K562 (cell line): Measurements from ENCODE around the gene FBXO48. TPM values are rescaled to one million over a fixed set of nuclear protein-coding genes. Genes with fewer than 3 reads are reported as not detected.
A peak's percentile ranks its signal among the peaks of the same experiment; 100 is the strongest.

Experiments
- ADNP ChIP-seq: fragments of 200-800 bp; sonication (Bioruptor generic); IDR thresholded peaks from 2 replicates; pipeline ENCODE4 v1.6.1; 2016; ENCODE audit warnings: missing genetic modification characterization, missing compliant biosample characterization
- CHD4 ChIP-seq: fragments of 200-600 bp; sonication (generic); IDR thresholded peaks from 3 replicates; pipeline ENCODE4 v1.6.1; 2012; ENCODE audit warnings: low read depth, mild to moderate bottlenecking, mixed read lengths, low read length, inconsistent platforms; ENCODE audit not compliant: insufficient read depth, insufficient replicate concordance, poor library complexity, severe bottlenecking
- ETS2 ChIP-seq: IDR thresholded peaks from 2 replicates; pipeline ENCODE4 v1.6.1; 2016; ENCODE audit warnings: borderline replicate concordance, missing genetic modification characterization, mild to moderate bottlenecking, moderate library complexity, missing compliant biosample characterization; ENCODE audit not compliant: poor library complexity, severe bottlenecking
- FOS ChIP-seq: IDR thresholded peaks from 3 replicates; pipeline ENCODE4 v1.6.1; 2011; ENCODE audit not compliant: insufficient read length; ENCODE audit errors: extremely low read depth
- GMEB1 ChIP-seq: fragments of 250-450 bp; sonication (Bioruptor Pico); IDR thresholded peaks from 2 replicates; pipeline ENCODE4 v1.4.0; 2020; ENCODE audit warnings: mild to moderate bottlenecking
- KDM4B ChIP-seq, 2 experiments: fragments of 450-650 bp in 1 of 2; sonication (generic) in 1 of 2; IDR thresholded peaks; 2 replicates each; pipeline ENCODE4 v1.6.1; 2016 to 2017; ENCODE audit warnings: borderline replicate concordance in 2 of 2, antibody characterized with exemption in 1 of 2, low read depth in 1 of 2, mild to moderate bottlenecking in 1 of 2
- MBD2 ChIP-seq: sonication (generic); IDR thresholded peaks from 2 replicates; pipeline ENCODE4 v1.6.1; 2016; ENCODE audit warnings: low read depth, borderline replicate concordance
- MEIS2 ChIP-seq: fragments of 450-650 bp; IDR thresholded peaks from 2 replicates; pipeline ENCODE4 v1.6.1; 2014; ENCODE audit warnings: mild to moderate bottlenecking; ENCODE audit not compliant: partially characterized antibody
- MXI1 ChIP-seq: IDR thresholded peaks from 2 replicates; pipeline ENCODE4 v1.6.1; 2011; ENCODE audit warnings: low read depth, mild to moderate bottlenecking, improper control_type of control experiment, low read length
- MYBL2 ChIP-seq, 2 experiments: fragments of 450-650 bp in 1 of 2; sonication (generic) in 1 of 2; formaldehyde crosslinking in 1 of 2; IDR thresholded peaks; 2 replicates each; pipeline versions ENCODE4 v1.6.1 to v1.8.1; 2017 to 2022; ENCODE audit warnings: borderline replicate concordance in 1 of 2, inconsistent platforms in 1 of 2, low read depth in 1 of 2, mild to moderate bottlenecking in 1 of 2, missing genetic modification reagents in 1 of 2, moderate library complexity in 1 of 2
- NFE2L1 ChIP-seq: fragments of 450-650 bp; IDR thresholded peaks from 2 replicates; pipeline ENCODE4 v1.6.1; 2016; ENCODE audit warnings: missing genetic modification characterization, low read depth, mild to moderate bottlenecking, missing compliant biosample characterization, moderate library complexity, borderline replicate concordance
- OTX1 ChIP-seq: fragments of 450-650 bp; formaldehyde crosslinking; IDR thresholded peaks from 2 replicates; pipeline ENCODE4 v1.4.0; 2022; ENCODE audit warnings: mild to moderate bottlenecking
- PHB ChIP-seq: fragments of 250-450 bp; sonication (Bioruptor Pico); IDR thresholded peaks from 2 replicates; pipeline ENCODE4 v1.5.0; 2021
- PPARD ChIP-seq: fragments of 250-450 bp; sonication (Bioruptor Pico); IDR thresholded peaks from 2 replicates; pipeline ENCODE4 v1.8.0; 2022; ENCODE audit warnings: inconsistent platforms, mild to moderate bottlenecking, moderate library complexity
- RBM17 ChIP-seq: fragments of 200-400 bp; formaldehyde crosslinking; IDR thresholded peaks from 2 replicates; pipeline ENCODE4 v1.6.1; 2017; ENCODE audit warnings: low read depth, mild to moderate bottlenecking, low read length, borderline replicate concordance
- SAFB ChIP-seq: fragments of 200-400 bp; formaldehyde crosslinking; IDR thresholded peaks from 2 replicates; pipeline ENCODE4 v1.6.1; 2017; ENCODE audit warnings: low read depth, low read length, borderline replicate concordance
- TCF15 ChIP-seq: fragments of 250-450 bp; sonication (Bioruptor Pico); IDR thresholded peaks from 2 replicates; pipeline ENCODE4 v1.8.0; 2022; ENCODE audit warnings: moderate library complexity, mild to moderate bottlenecking, inconsistent platforms
- U2AF1 ChIP-seq: fragments of 200-400 bp; formaldehyde crosslinking; optimal IDR thresholded peaks from 2 replicates; pipeline ENCODE3; 2017; ENCODE audit warnings: mild to moderate bottlenecking, low read depth, low read length, moderate library complexity
- ZEB2 ChIP-seq: fragments of 450-650 bp; IDR thresholded peaks from 2 replicates; pipeline ENCODE4 v1.6.1; 2016
- polyA plus RNA-seq, 8 experiments: library from polyadenylated mRNA; depleted of rRNA in 4 of 8; stranded (reverse) in 5 of 8; unstranded in 3 of 8; fragments of >200 nt; fragmentation: Nextera tagmentation in 2 of 8; fragmentation: Illumina TruSeq in 1 of 8; extraction: Ambion mirVana in 2 of 8; extraction: Trizol in 1 of 8; gene quantifications; 2 replicates each; pipeline versions ENCODE4 v1.2.1 to v1.2.3, GENCODE V29; 2011 to 2014; ENCODE audit warnings: inconsistent platforms in 1 of 8, missing spikeins in 1 of 8
- total RNA-seq, 7 experiments: library from RNA; depleted of rRNA in 6 of 7; stranded (reverse); fragments of >200 nt in 6 of 7; fragmentation: Illumina TruSeq in 2 of 7; extraction: Trizol in 2 of 7; gene quantifications; 2 replicates each; pipeline versions ENCODE4 v1.2.1 to v1.2.3, GENCODE V29; 2011 to 2021; ENCODE audit warnings: low replicate concordance in 1 of 7
- TF ChIP-seq, protein P1 (sequence below): IDR thresholded peaks from 2 replicates; pipeline ENCODE4 v1.6.1; 2016; ENCODE audit warnings: missing genetic modification characterization, missing compliant biosample characterization
- TF ChIP-seq, protein P2 (sequence below), 3 experiments: IDR thresholded peaks in 2 of 3; conservative IDR thresholded peaks in 1 of 3; 2 replicates each; pipeline ENCODE4 v1.5.1; 2011 to 2012; ENCODE audit warnings: low read length in 3 of 3, mild to moderate bottlenecking in 3 of 3, control low read depth in 2 of 3, improper control_type of control experiment in 1 of 3, inconsistent platforms in 1 of 3, low read depth in 1 of 3, mixed read lengths in 1 of 3, moderate library complexity in 1 of 3; ENCODE audit not compliant: insufficient read depth in 2 of 3

The FBXO48 gene
- total and polyA plus RNA-seq, 9 of the 15 experiments (the other 6 are each of a cell fraction or from before 2014, with no cell fraction given) = 0.36 to 1.8 (median 0.73) TPM

- TF ChIP-seq RBM17 (no peak), MEIS2 (no peak), PPARD (CRISPR knock-in tag) (no peak), ADNP (tag) (no peak), FOS (no peak), MBD2 (no peak), KDM4B (IDR thresholded peaks at IDR 0.05; ENCODE audit: borderline replicate concordance in 2 of 2, low read depth in 1 of 2) (peak in 1 of 2 experiments; percentile 67; a peak in 1 of 4 replicates), MYBL2 (IDR thresholded peaks at IDR 0.05; ENCODE audit: low read depth) (no peak), MYBL2 (CRISPR knock-in tag; IDR thresholded peaks at IDR 0.05; ENCODE audit: borderline replicate concordance) (no peak), PHB (CRISPR knock-in tag) (peak; percentile 97), NFE2L1 (tag) (no peak), MXI1 (no peak), TCF15 (CRISPR knock-in tag) (no peak), U2AF1 (no peak), GMEB1 (CRISPR knock-in tag) (0 out of 2 replicates have a peak, but pooled peaks have one; percentile 16), OTX1 (CRISPR knock-in tag) (peak; percentile 99), ETS2 (tag) (no peak), ZEB2 (no peak), SAFB (no peak), CHD4 (no peak)
- TF ChIP-seq, protein P1, sequence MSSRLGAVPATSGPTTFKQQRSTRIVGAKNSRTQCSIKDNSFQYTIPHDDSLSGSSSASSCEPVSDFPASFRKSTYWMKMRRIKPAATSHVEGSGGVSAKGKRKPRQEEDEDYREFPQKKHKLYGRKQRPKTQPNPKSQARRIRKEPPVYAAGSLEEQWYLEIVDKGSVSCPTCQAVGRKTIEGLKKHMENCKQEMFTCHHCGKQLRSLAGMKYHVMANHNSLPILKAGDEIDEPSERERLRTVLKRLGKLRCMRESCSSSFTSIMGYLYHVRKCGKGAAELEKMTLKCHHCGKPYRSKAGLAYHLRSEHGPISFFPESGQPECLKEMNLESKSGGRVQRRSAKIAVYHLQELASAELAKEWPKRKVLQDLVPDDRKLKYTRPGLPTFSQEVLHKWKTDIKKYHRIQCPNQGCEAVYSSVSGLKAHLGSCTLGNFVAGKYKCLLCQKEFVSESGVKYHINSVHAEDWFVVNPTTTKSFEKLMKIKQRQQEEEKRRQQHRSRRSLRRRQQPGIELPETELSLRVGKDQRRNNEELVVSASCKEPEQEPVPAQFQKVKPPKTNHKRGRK = no peak
- TF ChIP-seq, protein P2, sequence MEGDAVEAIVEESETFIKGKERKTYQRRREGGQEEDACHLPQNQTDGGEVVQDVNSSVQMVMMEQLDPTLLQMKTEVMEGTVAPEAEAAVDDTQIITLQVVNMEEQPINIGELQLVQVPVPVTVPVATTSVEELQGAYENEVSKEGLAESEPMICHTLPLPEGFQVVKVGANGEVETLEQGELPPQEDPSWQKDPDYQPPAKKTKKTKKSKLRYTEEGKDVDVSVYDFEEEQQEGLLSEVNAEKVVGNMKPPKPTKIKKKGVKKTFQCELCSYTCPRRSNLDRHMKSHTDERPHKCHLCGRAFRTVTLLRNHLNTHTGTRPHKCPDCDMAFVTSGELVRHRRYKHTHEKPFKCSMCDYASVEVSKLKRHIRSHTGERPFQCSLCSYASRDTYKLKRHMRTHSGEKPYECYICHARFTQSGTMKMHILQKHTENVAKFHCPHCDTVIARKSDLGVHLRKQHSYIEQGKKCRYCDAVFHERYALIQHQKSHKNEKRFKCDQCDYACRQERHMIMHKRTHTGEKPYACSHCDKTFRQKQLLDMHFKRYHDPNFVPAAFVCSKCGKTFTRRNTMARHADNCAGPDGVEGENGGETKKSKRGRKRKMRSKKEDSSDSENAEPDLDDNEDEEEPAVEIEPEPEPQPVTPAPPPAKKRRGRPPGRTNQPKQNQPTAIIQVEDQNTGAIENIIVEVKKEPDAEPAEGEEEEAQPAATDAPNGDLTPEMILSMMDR (IDR thresholded peaks at IDR 0.05 in 2 of 3, conservative IDR thresholded peaks at IDR 0.05 in 1 of 3; ENCODE audit: insufficient read depth in 2 of 3, low read depth in 1 of 3, low read length in 3 of 3) = no peak
These were observed 28.4 kb downstream of the FBXO48 start (continued) for GRCh38 chr2:68438455-68439303.
